PC-3 (cell line): ENCODE measurements around the gene DAPP1.

Source experiments
- EZH2 ChIP-seq: fragments of 300-600 bp; sonication (generic); IDR thresholded peaks from one replicate; pipeline ENCODE4 v1.6.1; 2017; ENCODE audit warnings: antibody characterized with exemption, mild to moderate bottlenecking, low read length; ENCODE audit not compliant: unreplicated experiment
- TF ChIP-seq, protein P1 (sequence below): fragments of 300-600 bp; sonication (generic); conservative IDR thresholded peaks from 2 replicates; pipeline ENCODE4 v1.5.1; 2017; ENCODE audit warnings: antibody characterized with exemption, low read depth, mild to moderate bottlenecking, low read length

DNA sequence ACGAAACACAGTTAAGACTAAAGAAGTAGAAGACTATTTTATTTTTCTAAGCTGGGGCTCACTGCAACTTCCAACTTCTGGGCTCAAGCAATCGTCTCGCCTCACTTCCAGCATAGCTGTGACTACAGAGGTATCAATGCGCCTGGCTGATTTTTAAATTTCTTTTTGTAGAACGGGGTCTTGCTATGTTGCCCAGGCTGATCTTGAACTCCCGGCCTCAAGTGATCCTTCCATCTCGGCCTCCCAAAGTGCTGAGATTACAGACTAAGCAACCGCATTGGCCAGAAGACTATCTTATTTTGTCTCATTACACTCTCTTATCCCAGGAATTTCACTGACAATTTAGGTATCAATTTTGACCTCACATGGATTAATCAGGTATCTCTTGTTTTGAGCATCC is 76.4 kb downstream of the DAPP1 start:
- TF ChIP-seq, protein P1, sequence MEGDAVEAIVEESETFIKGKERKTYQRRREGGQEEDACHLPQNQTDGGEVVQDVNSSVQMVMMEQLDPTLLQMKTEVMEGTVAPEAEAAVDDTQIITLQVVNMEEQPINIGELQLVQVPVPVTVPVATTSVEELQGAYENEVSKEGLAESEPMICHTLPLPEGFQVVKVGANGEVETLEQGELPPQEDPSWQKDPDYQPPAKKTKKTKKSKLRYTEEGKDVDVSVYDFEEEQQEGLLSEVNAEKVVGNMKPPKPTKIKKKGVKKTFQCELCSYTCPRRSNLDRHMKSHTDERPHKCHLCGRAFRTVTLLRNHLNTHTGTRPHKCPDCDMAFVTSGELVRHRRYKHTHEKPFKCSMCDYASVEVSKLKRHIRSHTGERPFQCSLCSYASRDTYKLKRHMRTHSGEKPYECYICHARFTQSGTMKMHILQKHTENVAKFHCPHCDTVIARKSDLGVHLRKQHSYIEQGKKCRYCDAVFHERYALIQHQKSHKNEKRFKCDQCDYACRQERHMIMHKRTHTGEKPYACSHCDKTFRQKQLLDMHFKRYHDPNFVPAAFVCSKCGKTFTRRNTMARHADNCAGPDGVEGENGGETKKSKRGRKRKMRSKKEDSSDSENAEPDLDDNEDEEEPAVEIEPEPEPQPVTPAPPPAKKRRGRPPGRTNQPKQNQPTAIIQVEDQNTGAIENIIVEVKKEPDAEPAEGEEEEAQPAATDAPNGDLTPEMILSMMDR = no peak
- no peak for TF ChIP-seq EZH2
